AG08395 (cell line): Measurements from ENCODE around the gene GLYAT.

Source experiments
- DNase-seq: peaks from one replicate; pipeline ENCODE4 v3.0.0; 2012; ENCODE audit warnings: mixed read lengths, low spot score

Gene GLYAT

DNA sequence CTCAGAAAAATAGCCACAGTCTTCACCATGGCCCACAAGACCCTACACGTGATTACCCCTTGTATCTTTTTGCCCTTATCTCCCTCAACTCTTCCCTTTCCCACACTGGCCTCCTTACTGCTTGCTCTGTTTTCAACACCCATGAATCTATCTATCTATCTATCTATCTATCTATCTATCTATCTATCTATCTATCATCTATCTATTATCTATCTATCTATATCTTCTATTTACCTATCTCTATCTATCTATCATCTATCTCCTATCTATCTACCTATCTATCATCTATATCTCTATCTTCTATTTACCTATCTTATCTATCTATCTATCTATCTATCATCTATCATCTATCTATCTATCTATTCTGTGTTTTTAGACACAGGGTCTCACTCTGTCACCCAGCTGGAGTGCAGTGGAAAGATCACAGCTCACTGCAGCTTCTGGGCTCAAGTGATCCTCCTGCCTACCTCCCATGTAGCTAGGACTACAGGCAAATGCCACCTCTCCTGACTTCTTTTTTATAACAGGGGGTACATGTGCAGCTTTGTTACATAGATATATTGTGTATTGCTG lies 55.1 kb downstream of the GLYAT start:
- no peak for DNase-seq

DNA sequence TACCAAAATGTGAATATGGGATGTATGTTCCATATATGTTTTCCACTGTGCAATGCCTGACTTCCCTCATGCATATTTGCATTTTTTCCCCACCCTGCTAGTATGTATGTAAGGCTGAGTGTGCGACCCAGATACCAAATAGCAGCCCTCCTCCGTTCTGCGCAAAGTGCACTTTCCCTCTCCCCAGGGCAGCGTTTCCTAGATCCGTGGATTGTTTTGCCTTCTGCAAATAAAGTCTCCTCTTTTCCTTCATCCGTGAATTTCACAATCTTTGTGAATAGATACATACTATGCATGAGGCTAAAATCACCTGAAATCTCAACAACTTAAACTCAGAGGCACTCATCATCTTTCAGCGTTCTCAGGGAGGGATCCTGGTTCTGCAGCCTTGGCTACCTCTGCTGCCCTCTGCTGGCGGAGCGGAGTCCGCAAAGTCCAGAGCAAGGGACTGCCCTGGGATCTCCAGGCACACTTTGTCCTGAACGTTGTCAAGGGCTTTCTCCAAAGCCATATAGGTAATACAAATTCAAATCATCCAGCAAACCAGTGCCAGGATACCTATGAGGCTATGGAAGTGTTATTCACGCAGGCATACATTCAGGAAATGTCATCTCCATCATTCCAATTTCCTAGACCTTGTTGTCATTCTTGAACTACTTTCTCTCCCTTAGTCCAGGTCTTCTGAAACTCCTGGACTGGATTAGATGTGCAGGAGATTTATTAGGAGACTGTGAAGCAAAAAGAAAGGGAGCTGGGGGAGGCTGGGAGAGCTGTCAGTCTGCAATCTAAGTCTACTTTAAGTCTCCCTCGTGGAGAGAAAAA lies 56.2 kb downstream of the GLYAT start:
- DNase-seq, result peak; percentile 89

DNA sequence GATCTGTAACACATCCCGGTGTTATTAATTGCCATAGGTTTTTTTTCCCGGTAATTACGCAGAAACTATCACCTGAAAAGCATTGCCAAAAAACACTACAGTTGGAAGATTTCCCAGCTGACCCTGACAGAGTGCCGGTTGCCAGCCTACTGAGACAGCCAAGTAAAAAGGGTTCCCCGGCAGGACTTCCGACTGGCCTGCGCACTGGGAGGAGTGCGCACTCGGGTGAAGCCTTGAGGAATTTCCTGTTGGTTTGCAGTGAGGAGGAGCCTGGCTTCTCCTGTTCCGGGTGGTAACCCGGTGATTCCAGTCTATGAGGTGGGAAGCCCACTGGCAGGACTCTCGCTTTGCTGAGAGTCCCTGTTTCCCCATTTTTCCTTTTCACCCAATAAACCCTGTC lies 57.1 kb downstream of the GLYAT start:
- no peak for DNase-seq

DNA sequence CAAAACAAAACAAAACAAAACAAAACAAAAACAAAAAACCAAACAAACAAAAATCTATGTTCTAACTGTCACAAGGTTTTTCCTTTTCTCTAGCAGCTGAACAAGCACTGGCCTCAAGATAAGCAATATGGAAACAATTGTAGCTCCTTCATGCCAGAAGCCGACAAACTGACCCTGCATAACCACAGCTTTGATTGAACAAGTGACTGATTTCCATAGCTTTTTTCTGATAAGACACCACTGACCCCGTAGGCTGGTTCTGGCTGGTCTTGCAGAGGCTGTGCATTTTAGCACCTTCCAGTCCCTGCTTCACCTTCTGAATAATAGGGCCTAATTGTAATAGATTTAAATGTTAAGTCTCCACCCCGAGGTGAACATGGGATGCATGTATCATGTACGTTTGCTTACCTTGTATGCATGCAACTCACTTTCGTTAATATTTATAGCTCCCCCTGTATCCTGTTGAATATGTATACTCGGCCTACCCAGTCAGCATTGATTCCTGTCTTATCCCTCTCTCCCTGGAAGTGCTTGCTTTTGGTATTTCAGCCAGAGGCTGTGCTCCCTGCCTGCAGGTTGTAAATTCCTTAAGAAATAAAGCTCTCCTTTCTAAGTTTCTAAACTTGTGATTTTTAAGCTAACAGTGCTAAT lies 59.6 kb downstream of the GLYAT start:
- no peak for DNase-seq

DNA sequence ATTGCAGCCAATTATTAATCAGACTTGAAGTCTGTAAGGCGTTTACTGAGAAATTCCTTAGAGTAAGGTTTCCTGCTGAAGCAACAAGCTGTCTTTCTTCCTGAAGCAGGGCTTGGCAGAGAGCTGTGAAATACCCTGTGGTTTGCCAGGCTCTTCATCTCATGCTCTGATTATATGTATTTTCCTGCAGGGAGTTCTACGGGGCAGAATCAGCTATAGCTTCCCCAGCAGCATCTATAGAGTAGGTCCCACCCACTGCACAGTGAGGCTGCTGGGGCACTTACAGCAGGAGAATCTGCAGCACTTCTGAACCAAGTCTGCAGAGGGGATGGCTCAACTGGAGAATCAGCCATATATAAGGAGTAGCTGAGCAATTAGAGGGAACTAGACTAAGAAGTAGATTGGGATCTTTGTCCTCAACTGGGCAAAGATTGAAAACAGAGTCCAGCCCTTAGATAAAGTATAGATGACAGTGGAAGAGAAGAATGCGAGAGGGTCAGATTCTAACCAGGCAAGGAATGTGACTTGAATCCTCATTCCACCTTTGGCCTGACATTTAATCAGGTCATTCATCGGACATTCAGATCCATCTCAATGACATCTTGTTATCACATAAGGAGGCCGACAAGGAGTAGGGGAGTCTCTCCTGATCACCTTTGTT lies 71.7 kb downstream of the GLYAT start:
- no peak for DNase-seq

DNA sequence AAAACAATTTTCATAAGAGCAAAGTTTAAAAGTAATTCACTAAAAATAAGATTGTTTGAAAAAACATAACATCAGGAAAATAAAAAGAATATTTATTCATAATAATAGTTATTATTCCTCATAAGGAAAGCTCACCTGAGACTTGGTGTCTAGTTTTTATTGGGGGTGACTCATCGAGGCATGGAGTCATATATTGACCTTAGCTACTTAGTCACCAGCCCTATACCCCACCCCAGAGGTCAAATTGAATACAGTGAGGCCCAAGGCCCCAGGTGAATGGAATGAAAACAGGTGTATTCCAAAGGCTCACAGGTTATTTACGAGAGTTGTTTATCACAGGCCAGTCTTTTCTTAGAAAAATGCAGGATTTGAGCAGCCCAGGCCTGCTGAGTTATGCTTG lies 72.3 kb downstream of the GLYAT start:
- DNase-seq, result no peak
